Stimulated activated CD8-positive, alpha-beta memory T cell treated with anti-CD3 and anti-CD28 coated beads, Interleukin-4, amount 100 ng/mL, for 24 hours (primary cell): Measurements from ENCODE around the gene IL6.
"Not testable (repeated sequence)": the region's sequence is repeated elsewhere in the genome, so short reads cannot be mapped to it uniquely, and the experiment has no call there.

Source experiments
- DNase-seq: peaks from one replicate; pipeline ENCODE4 v3.0.0-alpha.2; 2020; ENCODE audit warnings: low read depth

Gene IL6

DNA sequence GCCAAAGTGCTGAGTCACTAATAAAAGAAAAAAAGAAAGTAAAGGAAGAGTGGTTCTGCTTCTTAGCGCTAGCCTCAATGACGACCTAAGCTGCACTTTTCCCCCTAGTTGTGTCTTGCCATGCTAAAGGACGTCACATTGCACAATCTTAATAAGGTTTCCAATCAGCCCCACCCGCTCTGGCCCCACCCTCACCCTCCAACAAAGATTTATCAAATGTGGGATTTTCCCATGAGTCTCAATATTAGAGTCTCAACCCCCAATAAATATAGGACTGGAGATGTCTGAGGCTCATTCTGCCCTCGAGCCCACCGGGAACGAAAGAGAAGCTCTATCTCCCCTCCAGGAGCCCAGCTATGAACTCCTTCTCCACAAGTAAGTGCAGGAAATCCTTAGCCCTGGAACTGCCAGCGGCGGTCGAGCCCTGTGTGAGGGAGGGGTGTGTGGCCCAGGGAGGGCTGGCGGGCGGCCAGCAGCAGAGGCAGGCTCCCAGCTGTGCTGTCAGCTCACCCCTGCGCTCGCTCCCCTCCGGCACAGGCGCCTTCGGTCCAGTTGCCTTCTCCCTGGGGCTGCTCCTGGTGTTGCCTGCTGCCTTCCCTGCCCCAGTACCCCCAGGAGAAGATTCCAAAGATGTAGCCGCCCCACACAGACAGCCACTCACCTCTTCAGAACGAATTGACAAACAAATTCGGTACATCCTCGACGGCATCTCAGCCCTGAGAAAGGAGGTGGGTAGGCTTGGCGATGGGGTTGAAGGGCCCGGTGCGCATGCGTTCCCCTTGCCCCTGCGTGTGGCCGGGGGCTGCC lies at the start of gene IL6:
Gene IL6, plus strand, starts transcription at position 294 of the 807 bp plus-strand sequence. Its CDS starts 63 bp downstream, at position 357.
- peak; percentile 6 for DNase-seq

DNA sequence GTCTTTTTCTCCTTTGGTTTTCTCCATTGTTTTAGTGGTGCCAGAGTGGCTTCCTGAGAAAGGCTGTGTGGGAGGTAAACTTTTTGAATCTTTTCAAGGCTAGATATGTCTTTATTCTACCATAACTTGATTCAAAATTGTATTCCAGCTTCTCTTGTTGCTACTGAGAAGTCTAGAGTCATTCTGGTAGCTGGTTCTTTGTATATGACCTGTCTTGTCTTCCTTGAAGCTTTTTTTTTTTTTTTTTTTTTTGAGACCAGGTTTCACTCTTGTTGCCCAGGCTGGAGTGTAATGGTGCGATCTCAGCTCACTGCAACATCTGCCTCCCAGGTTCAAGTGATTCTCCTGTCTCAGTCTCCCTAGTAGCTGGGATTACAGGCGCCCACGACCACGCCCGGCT lies 49.7 kb upstream of the IL6 start:
- DNase-seq, result not testable (repeated sequence)

DNA sequence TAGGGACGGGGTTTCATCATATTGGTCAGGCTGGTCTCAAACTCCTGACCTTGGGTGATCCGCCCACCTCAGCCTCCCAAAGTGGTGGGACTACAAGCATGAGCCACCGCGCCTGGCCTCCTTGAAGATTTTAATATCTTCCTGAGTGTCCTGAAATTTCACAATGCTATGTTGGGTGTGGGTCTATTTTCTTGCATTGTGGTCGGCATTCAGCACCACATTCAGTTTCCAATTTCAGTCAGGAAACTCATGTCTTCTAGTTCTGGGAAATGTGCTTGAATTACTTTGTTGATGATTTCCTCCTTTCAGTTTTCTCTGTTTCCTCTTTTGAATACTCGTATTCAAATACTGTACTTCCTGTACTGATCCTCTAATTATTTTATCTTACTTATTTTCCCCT lies 49.3 kb upstream of the IL6 start:
- DNase-seq, result no peak

DNA sequence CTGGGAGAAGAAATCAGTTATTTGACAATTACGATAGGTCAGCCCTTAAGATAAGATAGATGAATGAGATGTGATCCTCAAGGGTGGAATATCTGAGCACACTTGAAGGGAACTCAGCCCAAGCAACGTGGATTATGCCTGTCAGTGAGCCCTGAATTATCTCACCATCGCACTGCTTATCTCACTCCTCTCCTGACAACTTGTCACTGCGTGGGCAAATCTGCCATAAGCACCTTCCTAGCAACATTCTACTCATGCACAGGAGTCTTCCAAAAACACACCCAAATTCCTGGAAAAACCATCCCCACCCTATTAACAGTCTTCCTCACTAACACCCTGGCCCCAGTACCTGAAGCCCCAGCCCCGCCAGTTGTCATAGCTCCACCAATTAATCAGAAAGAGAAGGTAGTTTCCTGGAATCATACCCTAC lies 46.5 kb upstream of the IL6 start:
- no peak for DNase-seq

DNA sequence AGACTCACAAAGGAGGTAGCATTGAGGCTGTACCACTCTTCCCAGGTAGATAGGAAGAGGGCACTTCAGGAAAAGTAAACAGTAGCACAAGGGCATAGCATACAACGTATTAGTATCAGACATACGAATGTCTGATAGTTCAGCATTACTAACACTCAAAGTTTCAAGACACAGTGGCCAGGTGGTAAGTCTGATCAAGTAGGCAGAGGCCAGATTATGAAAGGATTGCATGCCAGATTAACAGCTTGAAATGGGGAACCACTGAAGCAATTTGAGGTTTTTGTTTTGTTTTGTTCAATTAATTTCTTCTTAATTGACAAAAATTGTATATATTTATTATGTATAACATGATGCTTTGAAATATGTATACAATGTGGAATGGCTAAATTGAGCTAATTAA lies 45.7 kb upstream of the IL6 start:
- no peak for DNase-seq

DNA sequence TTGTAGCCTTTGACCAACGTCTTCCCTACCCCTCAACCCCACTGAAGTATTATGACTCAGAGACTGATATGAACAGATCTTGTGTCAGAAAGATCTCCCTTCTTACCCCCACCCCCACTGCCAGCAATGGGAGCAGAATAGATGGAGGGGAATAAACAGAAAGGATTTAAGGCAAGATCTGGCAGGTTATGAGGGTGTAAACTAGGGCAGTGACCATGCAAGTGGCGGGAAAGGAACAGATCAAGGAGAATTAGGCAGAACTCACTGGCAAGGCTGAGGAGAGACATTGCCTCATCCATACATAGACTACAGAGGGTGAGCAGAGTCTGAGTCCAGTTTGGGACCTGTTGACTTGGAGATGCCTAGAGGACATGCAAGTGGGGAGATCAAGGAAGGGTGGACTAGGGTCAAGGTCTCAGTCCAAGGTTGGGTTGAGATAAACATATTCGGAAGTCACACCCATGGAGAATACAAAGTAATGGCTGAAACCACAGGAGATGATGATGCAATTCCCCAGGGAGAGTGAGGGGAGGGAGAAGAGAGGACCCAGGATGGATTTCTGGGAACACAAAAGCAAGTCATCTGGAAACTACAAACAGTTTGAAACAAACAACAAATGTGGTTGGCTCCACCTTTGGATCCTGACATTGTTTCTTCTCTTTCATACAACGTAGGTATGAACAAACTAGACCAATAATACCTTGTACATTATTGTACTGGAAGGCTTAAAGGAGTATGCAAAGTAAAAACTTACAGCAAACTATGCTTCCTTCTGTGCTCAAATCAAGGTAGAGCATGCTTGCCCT lies 44.9 kb upstream of the IL6 start:
- no peak for DNase-seq

DNA sequence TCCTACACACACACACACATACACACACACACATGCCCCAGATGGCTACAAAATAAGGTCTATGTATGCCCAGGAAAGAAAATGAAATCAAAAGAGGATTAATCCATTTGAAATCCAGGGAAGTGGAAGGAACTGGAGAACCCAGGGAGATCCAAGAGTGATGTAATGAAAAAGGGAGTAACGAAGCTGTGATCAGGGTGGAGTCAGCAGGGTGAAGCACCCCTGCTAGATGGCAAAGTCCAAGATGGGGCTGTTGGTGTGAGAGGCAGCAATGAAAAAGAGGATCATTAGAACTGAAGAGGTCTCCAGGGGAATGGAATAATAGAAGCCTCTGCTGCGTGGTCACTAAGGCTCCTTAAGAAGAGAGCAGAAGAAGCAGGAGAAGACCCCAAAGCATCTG lies 43.6 kb upstream of the IL6 start:
- no peak for DNase-seq

DNA sequence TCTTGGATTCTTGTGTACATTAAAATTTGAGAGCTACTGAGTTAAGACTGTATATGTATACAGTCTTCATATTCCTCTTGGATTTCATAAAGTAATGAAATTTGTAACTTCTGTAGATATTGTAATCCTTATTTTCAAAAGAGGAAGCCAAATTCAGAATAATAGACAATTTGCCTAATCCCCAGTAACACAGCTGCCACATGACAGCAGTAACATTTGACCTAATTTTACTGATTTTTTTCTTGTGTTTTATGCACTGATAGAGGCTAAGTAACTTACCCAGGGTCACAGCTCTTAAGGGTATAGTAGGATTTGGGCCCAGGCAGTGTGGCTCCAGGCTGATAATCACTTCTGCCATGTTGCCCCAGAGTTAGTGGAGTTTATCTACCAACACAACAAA lies 40.4 kb upstream of the IL6 start:
- DNase-seq, result no peak

DNA sequence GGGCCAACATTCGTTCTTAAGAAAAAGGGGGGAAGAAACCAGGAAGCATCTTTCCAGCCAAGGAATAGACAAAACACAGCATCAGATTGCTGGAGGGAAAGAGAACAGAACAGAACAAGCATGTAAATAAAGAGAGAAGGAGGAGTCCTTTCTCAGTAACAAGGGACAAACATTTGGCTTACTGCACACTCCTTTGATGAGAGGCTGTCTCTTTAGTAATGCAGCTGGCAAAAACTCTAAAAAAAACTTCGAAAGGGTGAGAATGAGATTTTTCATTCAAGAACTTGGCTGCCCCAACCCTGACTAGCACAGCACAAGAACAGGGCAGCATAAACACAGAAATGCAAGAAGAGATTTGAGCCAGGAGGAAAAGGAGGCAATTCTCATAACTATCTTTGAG lies 38.9 kb upstream of the IL6 start:
- DNase-seq, result no peak

DNA sequence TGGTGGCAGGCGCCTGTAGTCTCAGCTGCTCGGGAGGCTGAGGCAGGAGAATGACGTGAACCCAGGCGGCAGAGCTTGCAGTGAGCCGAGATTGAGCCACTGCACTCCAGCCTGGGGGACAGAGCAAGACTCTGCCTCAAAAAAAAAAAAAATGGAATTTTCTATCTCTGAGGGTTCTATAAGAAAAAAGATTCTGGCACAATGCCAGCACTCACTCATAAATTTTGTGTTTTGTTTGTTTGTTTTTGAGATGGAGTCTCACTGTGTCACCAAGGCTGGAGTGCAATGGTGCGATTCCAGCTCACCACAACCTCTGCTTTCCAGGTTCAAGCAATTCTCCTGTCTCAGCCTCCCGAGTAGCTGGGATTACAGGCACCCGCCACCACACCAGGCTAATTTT lies 38.1 kb upstream of the IL6 start:
- DNase-seq, result not testable (repeated sequence)

DNA sequence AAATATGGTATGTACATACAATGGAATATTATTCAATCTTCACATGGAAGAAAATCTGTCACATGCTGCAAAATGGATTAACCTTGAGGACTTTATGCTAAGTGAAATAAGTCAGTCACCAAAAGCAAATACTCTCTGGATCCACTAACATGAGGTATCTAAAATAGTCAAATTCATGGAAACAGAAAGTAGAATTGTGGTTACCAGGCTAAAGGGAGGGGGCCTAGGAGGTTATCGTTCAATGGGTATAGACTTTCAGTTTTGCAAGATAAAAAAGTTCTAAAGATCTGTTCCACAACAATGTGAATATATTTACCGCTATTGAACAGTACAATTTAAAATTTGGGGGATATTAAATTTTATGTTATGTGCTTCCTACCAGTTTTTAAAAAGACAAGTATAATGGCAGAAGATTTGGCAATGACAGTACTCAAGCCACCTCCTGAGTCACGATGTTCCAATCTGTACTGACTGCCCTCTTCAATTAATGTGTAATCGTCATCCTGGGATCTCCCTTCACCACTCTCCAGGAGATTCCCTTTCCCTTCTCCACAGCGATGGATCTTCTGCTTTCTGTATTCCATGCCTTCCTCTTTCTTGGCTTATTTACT lies 32.3 kb upstream of the IL6 start:
- no peak for DNase-seq

DNA sequence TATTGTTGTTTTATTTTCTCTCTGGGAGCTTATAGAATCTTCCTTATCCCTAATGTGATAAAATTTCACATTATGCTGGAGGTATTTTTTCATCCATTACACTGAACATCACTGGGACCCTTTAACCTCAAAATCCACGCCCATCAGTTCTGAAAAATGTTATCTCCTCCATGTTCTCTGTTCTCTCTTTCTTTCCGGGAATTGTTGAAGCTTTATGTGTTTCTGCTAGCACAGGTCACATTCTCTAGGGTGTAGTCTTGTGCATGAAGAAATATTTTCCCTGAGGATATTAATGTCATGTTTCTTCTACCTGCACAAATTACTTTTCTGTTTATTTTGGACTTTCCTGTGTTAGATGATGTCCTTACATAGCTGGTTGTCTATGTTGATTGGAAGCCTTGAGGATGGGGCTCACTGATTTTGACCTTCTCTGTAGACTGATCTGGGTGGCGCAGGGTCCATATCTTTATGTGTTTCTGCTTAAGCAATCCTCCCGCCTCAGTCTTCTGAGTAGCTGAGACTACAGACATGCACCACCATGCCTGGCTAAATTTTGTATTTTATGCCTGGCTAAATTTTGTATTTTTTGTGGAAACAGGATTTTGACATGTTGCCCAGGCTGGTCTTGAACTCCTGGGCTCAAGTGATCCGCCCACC lies 31.4 kb upstream of the IL6 start:
- no peak for DNase-seq

DNA sequence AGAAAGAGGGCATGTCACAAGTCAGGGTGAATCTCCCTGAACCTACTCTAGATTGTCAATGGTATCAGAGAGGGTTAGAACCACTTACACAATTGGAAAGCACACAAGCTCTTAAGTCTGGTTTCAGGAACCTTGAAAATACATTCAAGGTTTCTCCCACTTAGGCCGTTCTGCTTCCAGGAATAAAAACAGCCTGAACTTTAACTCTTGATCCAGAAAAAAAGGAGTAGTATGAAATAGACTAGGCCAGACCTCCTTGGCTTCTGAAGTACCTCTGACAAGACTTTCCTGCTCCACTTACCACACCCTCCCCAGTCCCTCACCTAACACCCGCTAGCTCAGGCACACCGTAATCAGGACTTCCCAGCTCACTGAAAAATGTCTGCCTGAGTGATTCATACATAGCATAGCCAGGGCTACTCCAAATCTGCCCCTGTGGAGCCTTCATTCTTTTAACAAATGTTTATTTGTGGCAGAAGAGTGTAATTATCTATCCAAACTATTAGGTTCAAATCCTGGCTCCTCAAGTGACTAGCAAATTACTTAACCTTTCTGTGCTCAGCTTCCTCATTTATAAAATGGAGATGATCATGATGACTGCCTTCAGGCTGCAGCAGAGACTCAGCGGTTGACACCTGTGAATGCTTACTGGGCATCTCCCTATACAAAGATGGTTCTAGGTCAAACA lies 30.3 kb upstream of the IL6 start:
- no peak for DNase-seq

DNA sequence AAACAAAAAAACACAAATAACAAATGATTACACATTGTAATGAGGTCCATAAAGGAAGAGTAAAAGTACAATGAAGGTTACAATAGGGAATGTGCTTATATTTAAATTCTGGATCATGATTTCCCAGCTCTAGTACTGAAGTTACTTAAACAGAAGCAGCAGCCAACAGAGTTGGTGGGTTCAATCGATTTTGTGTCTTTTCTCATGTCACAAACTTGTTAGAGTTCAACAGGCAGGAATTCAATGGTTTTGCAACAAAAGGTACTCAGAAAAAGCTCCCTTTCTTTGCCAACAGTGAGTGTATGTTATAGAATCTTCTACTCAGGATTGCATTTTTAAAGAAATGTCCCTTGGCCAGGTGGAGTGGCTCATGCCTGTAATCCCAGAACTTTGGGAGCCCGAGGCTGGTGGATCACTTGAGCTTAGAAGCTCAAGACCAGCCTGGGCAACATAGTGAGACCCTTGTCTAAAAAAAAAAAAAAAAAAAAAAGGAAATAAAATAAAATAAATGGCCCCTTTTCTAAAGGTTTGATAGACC lies 29.6 kb upstream of the IL6 start:
- DNase-seq, result no peak

DNA sequence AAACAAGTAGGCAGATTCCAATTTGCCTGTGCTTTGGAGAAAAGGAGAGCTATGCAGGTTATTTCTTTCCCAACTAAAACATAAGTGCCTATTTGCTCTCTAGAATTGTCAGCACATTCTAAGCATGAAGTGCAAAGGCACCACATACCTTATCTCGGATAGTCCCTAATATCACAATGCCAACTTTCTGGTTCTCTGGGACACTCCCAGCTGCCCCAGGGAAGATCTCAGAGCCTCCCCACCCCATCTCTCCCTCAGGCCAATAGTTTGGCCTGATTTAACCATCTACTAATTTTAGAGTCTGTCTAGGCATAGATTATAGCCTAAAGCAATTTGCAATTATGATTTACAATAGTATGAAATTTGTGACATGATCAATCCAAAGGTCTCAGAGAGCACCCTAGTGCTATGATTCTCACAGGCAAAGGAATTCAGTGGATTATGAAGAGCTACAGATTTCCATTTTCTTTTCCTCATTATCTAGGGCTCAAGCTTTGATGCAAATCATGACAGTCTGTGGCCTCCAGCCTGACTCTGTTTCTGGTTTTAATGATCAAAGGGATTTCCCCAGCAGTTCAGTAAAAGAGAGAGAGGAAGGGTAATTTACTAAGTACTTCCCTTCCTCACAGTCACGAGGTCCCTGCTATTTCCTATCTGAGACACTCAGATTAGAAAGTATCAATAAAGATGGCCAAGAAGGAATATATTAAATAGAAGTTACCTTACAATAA lies 29.0 kb upstream of the IL6 start:
- DNase-seq, result no peak

DNA sequence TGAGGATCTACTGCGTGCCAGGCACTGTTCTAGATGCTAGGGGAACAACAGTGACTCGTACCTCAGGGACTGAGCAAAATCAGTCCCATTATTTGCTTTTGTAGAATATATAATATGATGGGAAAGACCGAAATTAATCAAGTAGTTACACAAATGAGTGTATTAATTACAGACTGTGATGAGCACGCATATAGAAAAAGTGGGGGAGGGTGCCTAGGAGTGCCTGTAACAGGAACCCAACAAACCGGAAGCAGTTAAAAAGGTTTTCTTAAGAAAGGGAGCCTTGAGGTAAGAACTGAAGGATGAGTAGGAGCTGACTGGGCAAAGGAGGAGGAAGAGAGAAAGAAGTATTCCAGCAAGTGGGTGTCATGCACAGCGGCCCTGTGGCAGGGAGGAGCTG lies 28.2 kb upstream of the IL6 start:
- no peak for DNase-seq

DNA sequence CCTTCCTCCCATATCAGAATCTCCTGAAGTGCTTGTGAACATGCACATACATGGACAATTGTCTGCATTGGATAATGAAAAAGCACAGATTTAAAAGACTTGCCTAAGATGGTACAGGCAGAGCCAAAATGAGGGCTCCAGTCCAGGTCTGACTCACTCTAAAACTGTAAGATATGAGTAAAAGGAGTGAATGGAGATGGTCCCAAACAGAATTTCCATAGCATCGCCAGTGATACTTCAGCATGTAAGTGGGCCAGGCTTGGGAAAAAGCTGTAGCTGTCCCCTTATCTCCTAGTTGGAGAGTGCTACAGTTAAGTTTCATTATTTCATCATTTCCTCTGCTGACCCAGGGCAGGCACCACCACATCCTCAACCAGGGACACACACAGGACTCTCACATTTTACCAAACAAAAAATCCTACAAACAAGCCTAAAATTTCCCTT lies 26.4 kb upstream of the IL6 start:
- no peak for DNase-seq

DNA sequence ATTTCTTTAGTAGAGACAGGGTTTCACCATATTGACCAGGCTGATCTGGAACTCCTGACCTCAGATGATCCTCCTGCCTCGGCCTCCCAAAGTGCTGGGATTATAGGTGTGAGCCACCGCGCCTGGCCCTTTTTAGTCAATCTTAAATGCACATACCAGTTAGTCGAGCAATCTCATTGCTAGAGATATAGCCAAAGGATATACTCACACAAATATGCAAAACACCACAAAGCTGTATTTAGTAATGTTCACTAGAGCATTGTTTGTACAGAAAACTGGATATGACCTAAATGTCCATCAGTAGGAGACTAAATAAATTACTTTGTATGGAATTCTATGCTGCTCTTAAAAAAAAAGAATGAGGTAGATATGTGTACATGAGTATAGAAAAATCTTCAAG lies 24.5 kb upstream of the IL6 start:
- DNase-seq, result no peak

DNA sequence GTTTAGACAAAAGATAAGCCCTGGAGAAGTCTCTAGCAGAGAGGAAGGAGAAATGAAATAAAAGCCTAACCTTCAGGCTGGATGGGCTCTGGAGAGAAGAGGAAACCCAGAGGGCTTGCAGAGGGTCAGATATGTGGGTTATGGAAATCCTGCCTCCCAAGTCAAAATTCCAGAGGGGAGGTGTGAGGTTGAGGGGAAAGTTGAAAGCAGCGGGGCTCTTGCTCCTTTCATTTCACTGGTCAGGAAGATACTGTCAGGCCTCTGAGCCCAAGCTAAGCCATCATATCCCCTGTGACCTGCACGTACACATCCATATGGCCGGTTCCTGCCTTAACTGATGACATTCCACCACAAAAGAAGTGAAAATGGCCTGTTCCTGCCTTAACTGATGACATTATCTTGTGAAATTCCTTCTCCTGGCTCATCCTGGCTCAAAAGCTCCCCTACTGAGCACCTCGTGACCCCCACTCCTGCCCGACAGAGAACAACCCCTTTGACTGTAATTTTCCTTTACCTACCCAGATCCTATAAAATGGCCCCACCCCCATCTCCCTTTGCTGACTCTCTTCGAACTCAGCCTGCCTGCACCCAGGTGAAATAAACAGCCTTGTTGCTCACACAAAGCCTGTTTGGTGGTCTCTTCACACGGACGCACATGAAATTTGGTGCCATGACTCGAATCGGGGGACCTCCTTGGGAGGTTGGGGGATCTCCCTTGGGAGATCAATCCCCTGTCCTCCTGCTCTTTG lies 23.7 kb upstream of the IL6 start:
- not testable (repeated sequence) for DNase-seq

DNA sequence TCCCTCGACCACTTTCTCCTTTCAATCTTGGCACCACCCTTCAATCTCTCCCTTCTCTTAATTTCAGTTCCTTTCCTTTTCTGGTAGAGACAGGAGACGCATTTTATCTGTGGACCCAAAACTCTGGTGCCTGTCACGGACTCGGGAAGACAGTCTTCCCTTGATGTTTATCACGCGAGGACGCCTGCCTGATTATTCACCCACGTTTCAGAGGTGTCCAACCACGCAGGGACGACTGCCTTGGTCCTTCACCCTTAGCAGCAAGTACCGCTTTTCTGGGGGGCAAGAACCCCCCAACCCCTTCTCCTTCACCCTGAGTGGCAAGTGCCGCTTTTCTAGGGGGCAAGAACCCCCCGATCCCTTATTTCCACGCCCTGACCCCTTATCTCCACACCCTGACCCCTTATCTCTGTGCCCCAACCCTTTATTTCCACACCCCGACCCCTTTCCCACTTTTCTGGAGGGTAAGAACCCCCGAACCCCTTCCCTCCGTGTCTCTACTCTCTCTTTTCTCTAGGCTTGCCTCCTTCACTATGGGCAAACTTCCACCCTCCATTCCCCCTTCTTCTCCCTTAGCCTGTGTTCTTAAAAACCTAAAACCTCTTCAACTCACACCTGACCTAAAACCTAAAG lies 22.9 kb upstream of the IL6 start:
- not testable (repeated sequence) for DNase-seq
